ENCODE data around the gene CEP126. TPM values are rescaled to one million over a fixed set of nuclear protein-coding genes. Genes with fewer than 3 reads are reported as not detected.

Gene CEP126, protein sequence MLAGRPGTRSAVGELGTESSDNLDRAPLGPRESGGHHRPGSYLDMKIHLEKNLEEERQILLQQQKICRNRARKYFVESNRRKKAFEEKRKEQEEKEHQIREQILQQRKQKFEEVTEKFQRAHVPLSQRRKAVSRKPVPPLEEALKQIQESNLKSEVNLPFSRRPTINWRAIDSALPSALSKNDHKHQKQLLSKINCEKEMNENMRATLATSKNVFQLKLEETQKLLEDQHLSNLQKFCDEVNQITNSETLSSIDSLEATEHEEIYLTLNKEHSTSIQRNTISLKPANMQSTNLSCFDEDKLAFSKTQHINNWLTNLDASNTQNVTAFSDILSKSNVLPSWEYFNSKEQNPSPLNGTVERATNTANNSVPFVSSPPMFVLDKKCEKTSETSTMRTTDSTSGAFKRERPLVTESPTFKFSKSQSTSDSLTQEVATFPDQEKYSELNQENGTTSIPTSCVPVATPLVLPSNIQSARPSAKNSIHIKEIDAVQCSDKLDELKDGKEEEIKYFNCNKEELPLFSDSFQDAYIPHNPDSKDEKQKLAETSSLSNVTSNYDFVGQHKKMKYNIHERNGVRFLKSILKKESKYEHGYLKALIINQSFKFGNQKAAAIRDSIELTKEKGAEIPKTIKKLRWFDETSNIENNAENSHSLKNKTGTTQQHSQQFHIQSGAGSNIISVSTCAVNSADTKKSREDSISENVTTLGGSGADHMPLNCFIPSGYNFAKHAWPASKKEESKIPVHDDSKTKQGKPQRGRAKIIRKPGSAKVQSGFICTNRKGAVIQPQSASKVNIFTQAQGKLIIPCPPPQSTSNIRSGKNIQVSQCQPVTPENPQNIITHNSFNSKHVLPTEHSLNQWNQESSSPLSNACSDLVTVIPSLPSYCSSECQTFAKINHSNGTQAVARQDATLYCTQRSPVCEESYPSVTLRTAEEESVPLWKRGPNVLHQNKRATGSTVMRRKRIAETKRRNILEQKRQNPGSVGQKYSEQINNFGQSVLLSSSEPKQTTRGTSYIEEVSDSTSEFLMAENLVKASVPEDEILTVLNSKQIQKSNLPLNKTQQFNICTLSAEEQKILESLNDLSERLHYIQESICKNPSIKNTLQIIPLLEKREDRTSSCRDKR
- 1.1 TPM for total RNA-seq
- long read RNA-seq: 0 reads

- intact Hi-C loops (cut with DNase I): loop anchor here (5.0 kb wide), 1 partner anchor 197 kb away; the partner anchor contains the start of gene YAP1
- ATAC-seq: peak; percentile 98
- peak; percentile 95 for DNase-seq (ENCODE audit: missing footprints)
Observed at GRCh38 chr11:101914738-101915426, at the start of gene CEP126. TSS of gene CEP126 (plus strand) at chr11:101915010. CDS start at chr11:101915285, 275 bp downstream.

DNA sequence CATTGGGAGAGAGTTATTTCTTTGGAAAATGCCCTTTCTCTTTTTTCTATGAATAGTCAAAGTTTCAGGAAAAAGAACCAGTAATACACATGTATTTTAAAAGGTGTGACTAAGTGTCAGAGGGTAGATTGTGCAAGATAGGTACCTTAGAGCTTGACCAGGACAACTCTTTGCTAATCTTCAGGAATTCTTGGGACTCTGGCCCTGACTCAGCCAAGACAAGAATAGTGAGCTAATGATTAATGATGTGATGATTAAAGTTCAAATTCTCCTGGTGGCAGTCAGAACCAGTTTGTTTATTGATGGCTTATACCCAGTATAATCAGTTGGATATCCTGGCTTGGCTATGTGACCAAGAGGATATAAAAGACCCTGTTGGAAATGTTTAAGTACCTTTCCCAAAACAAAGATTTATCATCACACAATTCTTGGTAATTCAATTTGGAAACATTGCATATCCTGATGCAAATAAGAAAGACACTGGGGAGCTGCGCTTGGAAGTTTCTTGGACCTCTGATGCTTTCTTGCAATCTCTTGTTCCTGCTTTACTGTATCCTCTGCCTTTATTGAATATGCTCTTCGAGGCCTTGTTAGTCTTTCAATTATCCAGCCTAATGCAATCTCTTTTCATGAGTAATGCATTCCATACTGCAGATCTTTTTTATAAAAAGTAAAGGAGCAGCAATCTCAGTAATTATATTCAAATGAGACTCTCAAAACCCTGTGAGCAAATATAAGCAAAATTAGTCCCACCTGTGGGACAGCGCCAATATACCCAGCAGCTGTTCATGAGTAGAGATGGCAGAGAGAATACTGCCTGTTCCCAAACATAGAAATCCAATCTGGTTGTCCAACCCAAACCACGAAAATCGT is 48.0 kb upstream of the CEP126 start:
- no peak for DNase-seq (ENCODE audit: missing footprints)
- intact Hi-C loops (cut with DNase I): no loop called here
- ATAC-seq: no peak

- DNase-seq (ENCODE audit: missing footprints): no peak
- no peak for ATAC-seq
- intact Hi-C loops (cut with DNase I): no loop called here
Observed at GRCh38 chr11:101867951-101868350, 46.9 kb upstream of the CEP126 start.

- DNase-seq (ENCODE audit: missing footprints) (no peak), ATAC-seq (no peak)
- intact Hi-C loops (cut with DNase I): no loop called here
Observed at GRCh38 chr11:101870510-101870909, 44.3 kb upstream of the CEP126 start.

GRCh38 chr11:101872171-101872882 is 42.5 kb upstream of the CEP126 start:
- no peak for ATAC-seq
- intact Hi-C loops (cut with DNase I): no loop called here

GRCh38 chr11:101880222-101880621 is 34.6 kb upstream of the CEP126 start:
- intact Hi-C loops (cut with DNase I): no loop called here
- DNase-seq (ENCODE audit: missing footprints): no peak
- ATAC-seq: no peak

More at GRCh38 chr11:101872171-101872882, 42.5 kb upstream of the CEP126 start:
- DNase-seq (ENCODE audit: missing footprints): no peak

DNA sequence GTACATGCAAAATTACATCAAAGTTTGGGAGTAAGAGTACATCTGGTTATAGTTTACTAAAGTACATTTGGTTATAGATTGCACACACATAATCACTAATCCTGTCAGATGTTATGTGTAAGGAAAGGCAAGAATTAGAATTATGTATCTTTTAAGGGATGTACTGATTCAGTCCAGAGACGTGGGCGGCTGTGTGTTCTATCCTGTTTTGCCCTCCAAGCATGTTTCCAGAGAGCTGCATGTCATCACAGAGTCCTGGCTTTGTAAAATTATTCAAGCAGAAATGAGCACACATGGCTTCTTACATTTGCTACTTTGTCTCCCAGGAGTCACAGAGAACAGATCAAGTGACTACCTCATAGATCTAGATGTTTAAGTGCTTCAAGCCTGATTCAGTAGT is 33.2 kb upstream of the CEP126 start:
- no peak for ATAC-seq
- DNase-seq (ENCODE audit: missing footprints): no peak
- intact Hi-C loops (cut with DNase I): no loop called here

DNA sequence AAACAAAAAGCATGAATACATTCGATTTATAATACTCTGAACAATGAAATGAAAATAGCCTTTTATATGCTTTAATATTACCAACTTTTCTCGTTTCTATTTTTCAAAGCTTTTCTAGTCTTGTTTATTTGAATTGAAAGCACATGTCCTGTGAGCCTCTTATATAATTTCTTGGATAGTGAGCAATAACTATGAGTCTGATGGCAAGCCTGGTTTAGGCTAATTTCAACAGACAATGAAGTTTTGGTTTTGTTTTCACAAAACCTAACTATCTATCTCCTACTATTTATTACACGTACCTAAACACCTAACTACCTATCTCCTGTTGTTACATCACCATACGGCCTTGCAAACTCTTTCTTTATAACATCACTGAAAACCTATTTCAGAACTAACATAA is 29.2 kb upstream of the CEP126 start:
- no peak for ATAC-seq
- intact Hi-C loops (cut with DNase I): no loop called here

GRCh38 chr11:101889767-101890166 is 25.0 kb upstream of the CEP126 start:
- DNase-seq (ENCODE audit: missing footprints) (no peak), ATAC-seq (no peak)
- intact Hi-C loops (cut with DNase I): no loop called here

More for the DNA sequence above, 29.2 kb upstream of the CEP126 start:
- DNase-seq (ENCODE audit: missing footprints): no peak

GRCh38 chr11:101894505-101894904 is 20.3 kb upstream of the CEP126 start:
- DNase-seq (ENCODE audit: missing footprints): no peak
- intact Hi-C loops (cut with DNase I): no loop called here
- no peak for ATAC-seq

DNA sequence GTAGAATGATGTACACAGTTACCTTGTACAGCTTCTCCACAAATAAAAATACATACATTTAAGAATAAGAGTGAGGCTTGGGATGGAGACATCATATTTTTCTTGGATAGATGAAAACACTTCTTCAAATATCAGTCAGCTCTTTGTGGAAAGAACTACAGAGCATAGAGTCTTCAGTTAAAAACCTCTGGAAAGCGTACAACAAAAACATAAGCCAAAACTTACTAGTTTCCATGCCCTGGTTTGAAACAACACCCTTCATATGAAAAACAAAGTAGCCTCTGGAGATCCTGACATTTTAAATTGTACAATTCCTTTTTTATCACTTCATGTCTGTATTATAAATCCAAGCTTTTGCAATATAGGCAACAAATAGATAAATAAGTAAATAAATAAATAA is 7.0 kb upstream of the CEP126 start:
- ATAC-seq (peak; percentile 37), DNase-seq (ENCODE audit: missing footprints) (no peak)
- intact Hi-C loops (cut with DNase I): no loop called here

GRCh38 chr11:101909087-101909486 is 5.7 kb upstream of the CEP126 start:
- ATAC-seq: no peak

GRCh38 chr11:101912823-101913284 is 2.0 kb upstream of the CEP126 start:
- ATAC-seq (no peak), DNase-seq (ENCODE audit: missing footprints) (no peak)
- intact Hi-C loops (cut with DNase I): no loop called here

More at GRCh38 chr11:101909087-101909486, 5.7 kb upstream of the CEP126 start:
- intact Hi-C loops (cut with DNase I): no loop called here
- no peak for DNase-seq (ENCODE audit: missing footprints)

- ATAC-seq: no peak
- intact Hi-C loops (cut with DNase I): no loop called here
Observed at GRCh38 chr11:101913656-101914055, 1.2 kb upstream of the CEP126 start.

DNA sequence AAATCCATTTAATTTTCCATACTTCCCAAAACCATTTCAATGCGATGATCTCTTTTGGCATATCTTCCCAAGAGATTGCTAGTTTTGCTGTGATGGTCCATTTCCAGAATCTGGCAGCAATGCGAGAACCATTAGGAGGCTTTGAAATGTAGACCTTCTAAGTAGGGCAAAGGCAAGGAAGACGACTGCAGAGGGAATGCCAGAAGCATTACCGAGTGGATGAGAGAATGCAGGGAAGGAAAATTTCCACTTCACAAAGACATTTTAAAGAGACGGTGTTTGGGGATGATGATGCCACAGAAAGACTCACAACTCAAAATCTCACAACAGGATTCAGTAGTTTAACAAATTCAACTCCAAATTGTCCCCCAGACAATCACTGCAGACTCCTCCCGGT is 471 bp upstream of the CEP126 start:
- no peak for DNase-seq (ENCODE audit: missing footprints)
- intact Hi-C loops (cut with DNase I): no loop called here
- ATAC-seq: peak; percentile 5

More at GRCh38 chr11:101913656-101914055, 1.2 kb upstream of the CEP126 start:
- no peak for DNase-seq (ENCODE audit: missing footprints)

- DNase-seq (ENCODE audit: missing footprints) (no peak), ATAC-seq (no peak)
- intact Hi-C loops (cut with DNase I): loop anchor here (5.0 kb wide), 1 partner anchor 196 kb away; the partner anchor contains the start of gene YAP1
Observed at GRCh38 chr11:101915791-101916291, 1.0 kb downstream of the CEP126 start.

GRCh38 chr11:101916422-101916821 is 1.6 kb downstream of the CEP126 start, which contains the start of gene ANGPTL5:
TSS of gene ANGPTL5 (minus strand) at chr11:101916522. CDS start at chr11:101907909, 8,613 bp downstream.
- intact Hi-C loops (cut with DNase I): loop anchor here (5.0 kb wide), 1 partner anchor 196 kb away; the partner anchor contains the start of gene YAP1
- ATAC-seq (no peak), DNase-seq (ENCODE audit: missing footprints) (no peak)
